ENCODE measurements around the gene ARL8B.

DNA sequence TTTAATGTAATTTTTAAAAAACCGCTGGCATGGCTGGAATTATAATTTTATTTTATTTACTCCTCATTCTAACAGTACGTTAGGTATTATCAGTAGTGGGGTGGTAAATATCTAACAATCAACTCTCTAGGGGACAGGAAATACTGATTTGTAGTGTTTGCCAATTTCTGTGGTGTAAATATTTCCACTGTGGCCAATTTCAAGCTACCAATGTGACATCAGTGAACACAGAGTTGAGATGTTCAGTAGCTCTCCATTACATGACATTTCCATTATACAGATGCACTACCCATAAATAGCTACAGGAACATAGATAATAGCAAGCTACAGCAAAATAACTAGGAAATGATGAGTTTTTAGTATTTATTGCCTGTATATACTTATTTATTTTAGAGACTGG is 10.0 kb upstream of the ARL8B start:
- TF ChIP-seq POLR2AphosphoS5 (IDR thresholded peaks at IDR 0.05; ENCODE audit: low read depth, low read length) (no peak), TAF1 (IDR thresholded peaks at IDR 0.05; ENCODE audit: low read depth, low read length) (no peak), YY1 (IDR thresholded peaks at IDR 0.05; ENCODE audit: low read depth, low read length) (no peak), POLR2A (IDR thresholded peaks at IDR 0.05; ENCODE audit: control extremely low read depth in 1 of 2, low read depth in 2 of 2, low read length in 2 of 2) (no peak)
- TF ChIP-seq, protein P1, sequence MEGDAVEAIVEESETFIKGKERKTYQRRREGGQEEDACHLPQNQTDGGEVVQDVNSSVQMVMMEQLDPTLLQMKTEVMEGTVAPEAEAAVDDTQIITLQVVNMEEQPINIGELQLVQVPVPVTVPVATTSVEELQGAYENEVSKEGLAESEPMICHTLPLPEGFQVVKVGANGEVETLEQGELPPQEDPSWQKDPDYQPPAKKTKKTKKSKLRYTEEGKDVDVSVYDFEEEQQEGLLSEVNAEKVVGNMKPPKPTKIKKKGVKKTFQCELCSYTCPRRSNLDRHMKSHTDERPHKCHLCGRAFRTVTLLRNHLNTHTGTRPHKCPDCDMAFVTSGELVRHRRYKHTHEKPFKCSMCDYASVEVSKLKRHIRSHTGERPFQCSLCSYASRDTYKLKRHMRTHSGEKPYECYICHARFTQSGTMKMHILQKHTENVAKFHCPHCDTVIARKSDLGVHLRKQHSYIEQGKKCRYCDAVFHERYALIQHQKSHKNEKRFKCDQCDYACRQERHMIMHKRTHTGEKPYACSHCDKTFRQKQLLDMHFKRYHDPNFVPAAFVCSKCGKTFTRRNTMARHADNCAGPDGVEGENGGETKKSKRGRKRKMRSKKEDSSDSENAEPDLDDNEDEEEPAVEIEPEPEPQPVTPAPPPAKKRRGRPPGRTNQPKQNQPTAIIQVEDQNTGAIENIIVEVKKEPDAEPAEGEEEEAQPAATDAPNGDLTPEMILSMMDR (IDR thresholded peaks at IDR 0.05; ENCODE audit: control extremely low read depth in 1 of 3, insufficient read depth in 1 of 3, low read depth in 1 of 3, low read length in 3 of 3), result no peak
- TF ChIP-seq, protein P2, sequence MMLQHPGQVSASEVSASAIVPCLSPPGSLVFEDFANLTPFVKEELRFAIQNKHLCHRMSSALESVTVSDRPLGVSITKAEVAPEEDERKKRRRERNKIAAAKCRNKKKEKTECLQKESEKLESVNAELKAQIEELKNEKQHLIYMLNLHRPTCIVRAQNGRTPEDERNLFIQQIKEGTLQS (IDR thresholded peaks at IDR 0.05; ENCODE audit: insufficient read depth, low read depth, low read length), result no peak

Measured in H1 (cell line).